GM19023 (cell line): ENCODE data around the gene APBB1.

Experiments used
- ATAC-seq: cut with Tn5 transposase; IDR thresholded peaks from one replicate; pipeline ENCODE4 v1.9.1; 2021; ENCODE audit warnings: mild to moderate bottlenecking, moderate library complexity; ENCODE audit not compliant: unreplicated experiment

APBB1 gene

DNA sequence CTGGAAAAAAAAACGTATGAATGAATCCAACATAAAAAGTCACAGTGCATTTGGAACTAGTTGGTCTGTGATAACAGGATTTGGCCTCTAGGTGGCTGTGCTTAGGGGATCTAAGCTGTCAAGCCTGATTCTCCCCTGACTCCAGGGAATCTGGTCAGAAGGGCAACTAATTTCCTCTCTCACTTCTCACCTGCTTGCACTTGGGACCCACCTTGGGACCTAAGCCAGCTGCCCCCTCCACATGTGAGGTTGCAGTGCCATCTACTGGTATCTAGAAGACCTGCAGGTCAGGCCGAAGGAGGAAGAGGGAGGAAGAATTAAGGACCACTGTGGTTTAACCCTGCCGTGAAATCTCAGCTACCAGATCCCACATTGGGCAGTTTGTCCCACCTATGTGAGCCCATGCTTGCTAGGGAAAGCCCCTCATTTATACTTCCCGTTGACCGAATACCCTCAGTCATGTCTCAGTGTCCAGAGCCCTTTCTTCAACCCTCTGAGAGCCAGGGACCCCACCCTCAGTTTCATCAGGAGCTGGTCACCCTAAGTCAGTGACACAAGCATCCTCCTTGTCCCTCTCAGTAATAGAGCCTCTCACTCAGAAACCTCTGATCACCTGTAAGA lies 65.4 kb downstream of the APBB1 start:
- peak; percentile 70 for ATAC-seq

GRCh38 chr11:6351782-6352382 lies 67.0 kb downstream of the APBB1 start:
- ATAC-seq: no peak

DNA sequence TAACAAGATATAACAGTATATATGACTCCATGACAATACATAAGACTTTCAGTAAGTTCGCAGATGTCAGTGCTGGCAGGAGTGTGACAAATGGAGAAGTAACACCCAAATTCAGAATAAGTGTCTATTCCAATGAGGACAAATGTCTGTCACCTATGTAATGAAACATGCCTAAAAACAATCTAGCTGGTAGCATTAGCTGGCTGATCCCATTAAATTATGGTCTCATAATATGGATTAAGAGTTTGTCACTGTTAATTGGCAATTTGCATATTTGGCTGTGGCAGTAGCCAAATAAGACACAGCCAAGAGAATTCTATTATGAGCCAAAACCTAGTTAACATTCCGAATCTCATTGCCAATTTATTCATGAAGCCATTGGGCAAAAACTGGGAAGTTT lies 68.4 kb downstream of the APBB1 start:
- ATAC-seq: no peak

DNA sequence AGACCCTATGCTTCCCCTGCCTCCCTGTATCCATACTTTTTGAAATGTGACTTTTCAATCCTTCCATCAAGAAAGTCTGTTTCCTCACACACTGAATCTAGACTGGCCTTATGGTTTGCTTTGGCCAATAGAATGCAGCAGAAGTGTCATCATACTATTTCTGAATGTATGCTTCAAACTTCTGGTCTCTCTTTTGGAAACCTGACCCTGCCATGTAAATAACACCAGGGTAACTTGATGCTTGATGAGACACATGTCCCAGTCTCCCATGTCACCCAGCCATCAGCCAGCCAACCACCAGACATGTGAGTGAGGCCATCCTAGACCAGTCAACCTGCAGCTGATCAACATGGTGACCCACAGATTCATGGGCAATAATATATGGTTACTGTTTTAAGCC lies 68.9 kb downstream of the APBB1 start:
- ATAC-seq: no peak

- ATAC-seq: no peak
Observed at GRCh38 chr11:6345366-6345765, 73.5 kb downstream of the APBB1 start.
